Measurements from ENCODE around the gene FSTL3.
A peak's percentile ranks its signal among the peaks of the same experiment; 100 is the strongest.

DNA sequence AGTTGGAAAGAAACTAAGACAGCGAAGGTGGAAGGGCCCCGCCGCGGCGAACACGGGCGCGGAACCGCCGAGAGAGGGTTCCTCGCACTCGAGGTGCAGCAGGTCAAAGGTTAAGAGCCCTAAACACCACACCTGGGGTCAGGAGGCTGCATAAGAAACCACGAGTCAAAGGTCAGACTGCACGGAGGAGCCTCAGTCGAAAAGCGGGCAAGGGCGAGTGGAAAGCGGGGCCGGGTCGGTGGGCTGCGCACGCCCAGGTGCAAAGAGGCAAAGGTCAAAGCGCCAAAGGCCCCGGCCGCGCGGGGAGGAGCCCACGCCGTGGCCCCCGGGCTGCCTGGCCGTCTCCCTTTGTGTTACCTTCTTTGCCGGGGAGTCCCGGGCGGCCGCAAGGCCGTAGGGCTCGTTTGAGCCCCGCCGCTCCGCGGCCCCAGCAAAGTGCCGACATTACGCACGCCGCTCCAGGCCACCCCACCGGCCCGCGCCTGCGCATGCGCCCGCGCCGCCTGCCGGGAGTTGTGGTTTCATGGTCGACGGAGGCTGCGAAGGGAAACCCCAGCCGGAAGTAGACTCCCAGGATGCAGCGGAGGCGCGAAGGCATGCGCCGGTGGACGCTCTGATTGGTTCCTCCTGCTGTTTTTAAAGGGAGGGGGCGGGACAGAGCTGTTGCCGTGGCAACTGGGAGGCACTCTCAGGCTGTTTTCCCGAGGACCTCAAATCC is 43.0 kb upstream of the FSTL3 start, which contains the start of gene POLRMT:
- TF ChIP-seq, protein P1, sequence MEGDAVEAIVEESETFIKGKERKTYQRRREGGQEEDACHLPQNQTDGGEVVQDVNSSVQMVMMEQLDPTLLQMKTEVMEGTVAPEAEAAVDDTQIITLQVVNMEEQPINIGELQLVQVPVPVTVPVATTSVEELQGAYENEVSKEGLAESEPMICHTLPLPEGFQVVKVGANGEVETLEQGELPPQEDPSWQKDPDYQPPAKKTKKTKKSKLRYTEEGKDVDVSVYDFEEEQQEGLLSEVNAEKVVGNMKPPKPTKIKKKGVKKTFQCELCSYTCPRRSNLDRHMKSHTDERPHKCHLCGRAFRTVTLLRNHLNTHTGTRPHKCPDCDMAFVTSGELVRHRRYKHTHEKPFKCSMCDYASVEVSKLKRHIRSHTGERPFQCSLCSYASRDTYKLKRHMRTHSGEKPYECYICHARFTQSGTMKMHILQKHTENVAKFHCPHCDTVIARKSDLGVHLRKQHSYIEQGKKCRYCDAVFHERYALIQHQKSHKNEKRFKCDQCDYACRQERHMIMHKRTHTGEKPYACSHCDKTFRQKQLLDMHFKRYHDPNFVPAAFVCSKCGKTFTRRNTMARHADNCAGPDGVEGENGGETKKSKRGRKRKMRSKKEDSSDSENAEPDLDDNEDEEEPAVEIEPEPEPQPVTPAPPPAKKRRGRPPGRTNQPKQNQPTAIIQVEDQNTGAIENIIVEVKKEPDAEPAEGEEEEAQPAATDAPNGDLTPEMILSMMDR (IDR thresholded peaks at IDR 0.05): peak in 1 of 3 experiments; percentile 24
- no peak for TF ChIP-seq POLR2A (IDR thresholded peaks at IDR 0.05)

Measured in testis (tissue), 2 donors.